Measurements from ENCODE around the gene PARD3B.

PARD3B gene

DNA sequence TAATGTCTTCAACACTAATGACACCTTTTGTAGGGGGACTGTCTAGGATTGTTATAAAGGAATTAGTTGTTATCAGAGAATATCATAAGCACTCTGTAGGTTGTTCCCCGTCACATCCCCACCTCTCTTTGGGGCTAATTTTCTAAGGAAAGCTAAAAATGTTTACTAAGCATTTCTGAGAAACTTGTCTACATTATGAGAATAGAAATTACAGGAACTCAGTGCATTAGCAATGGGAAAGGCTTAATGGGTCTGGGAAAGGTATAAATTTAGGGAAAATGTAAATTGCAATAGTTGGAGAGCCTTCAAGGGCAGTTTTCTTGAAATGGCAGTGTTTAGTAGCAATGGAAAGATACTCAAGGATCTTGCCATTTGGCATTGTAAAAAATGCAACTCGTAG is 879.8 kb downstream of the PARD3B start:
- 100% methylated on average over 1 of the region's 2 CpGs for WGBS (ENCODE audit: insufficient coverage)
- Histone ChIP-seq H3K36me3 (ENCODE audit: control insufficient read depth in 4 of 4, insufficient read depth in 4 of 4, low read length in 3 of 4) (no peaks in the 10 kb centered on the region), H3K27me3 (replicated peaks in 2 of 5; ENCODE audit: control insufficient read depth in 4 of 5, insufficient read depth in 5 of 5, low read length in 4 of 5) (no peaks in the 10 kb centered on the region), H3K4me1 (ENCODE audit: control extremely low read depth in 1 of 4, control insufficient read depth in 4 of 4, insufficient read depth in 4 of 4, low read length in 3 of 4) (no peaks in the 10 kb centered on the region), H3K4me3 (ENCODE audit: control insufficient read depth in 1 of 7, extremely low read depth in 1 of 7, insufficient read depth in 4 of 7, low read depth in 2 of 7, low read length in 6 of 7) (no peak overlapping the region), H3K9me3 (ENCODE audit: control extremely low read depth in 1 of 5, control insufficient read depth in 4 of 5, insufficient read depth in 2 of 5, low read depth in 1 of 5, low read length in 4 of 5) (no peaks in the 10 kb centered on the region), H3K27ac (ENCODE audit: insufficient read depth in 1 of 2, low read depth in 1 of 2, low read length in 2 of 2, poor library complexity in 1 of 2, severe bottlenecking in 2 of 2) (no peak overlapping the region)
- no peak for DNase-seq
- ChIA-PET POLR2A (no interaction called here), CTCF (no interaction called here)

GRCh38 chr2:205427112-205427511 is 881.8 kb downstream of the PARD3B start:
- no peaks in the 10 kb centered on the region for H3K4me1 ChIP-seq (ENCODE audit: control extremely low read depth in 1 of 4, control insufficient read depth in 4 of 4, insufficient read depth in 4 of 4, low read length in 3 of 4)
- 88% methylated on average over 1 of the region's 3 CpGs for WGBS (ENCODE audit: insufficient coverage)
- H3K27ac ChIP-seq (ENCODE audit: insufficient read depth in 1 of 2, low read depth in 1 of 2, low read length in 2 of 2, poor library complexity in 1 of 2, severe bottlenecking in 2 of 2) = no peak overlapping the region
- no peak for DNase-seq
- CTCF ChIA-PET = no interaction called here
- no peaks in the 10 kb centered on the region for H3K36me3 ChIP-seq (ENCODE audit: control insufficient read depth in 4 of 4, insufficient read depth in 4 of 4, low read length in 3 of 4)
- no peak overlapping the region for H3K4me3 ChIP-seq (ENCODE audit: control insufficient read depth in 1 of 7, extremely low read depth in 1 of 7, insufficient read depth in 4 of 7, low read depth in 2 of 7, low read length in 6 of 7)
- no peaks in the 10 kb centered on the region for H3K27me3 ChIP-seq (replicated peaks in 2 of 5; ENCODE audit: control insufficient read depth in 4 of 5, insufficient read depth in 5 of 5, low read length in 4 of 5)
- POLR2A ChIA-PET = no interaction called here
- H3K9me3 ChIP-seq (ENCODE audit: control extremely low read depth in 1 of 5, control insufficient read depth in 4 of 5, insufficient read depth in 2 of 5, low read depth in 1 of 5, low read length in 4 of 5) = no peaks in the 10 kb centered on the region

DNA sequence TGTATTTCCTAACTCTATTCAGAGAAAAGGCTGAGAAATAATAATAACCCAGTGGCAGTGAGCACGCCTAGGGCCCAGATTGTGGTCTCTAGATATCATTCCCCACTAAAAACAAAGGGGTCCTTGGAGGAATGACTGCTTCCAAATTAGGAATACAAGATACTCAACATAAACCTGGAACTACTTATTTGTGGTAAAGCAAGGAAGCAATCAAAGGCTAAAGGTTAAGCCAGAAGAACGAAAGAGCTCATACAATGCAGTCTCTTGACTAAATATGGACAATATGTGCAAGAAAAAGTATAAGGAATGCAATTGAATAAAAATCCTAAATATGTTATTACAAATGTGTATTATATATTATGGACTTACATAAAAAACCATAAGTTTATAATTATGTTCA is 883.5 kb downstream of the PARD3B start:
- ChIA-PET POLR2A (no interaction called here), CTCF (no interaction called here)
- no CpG with 5 or more reads among the region's 2 CpGs for WGBS (ENCODE audit: insufficient coverage)

DNA sequence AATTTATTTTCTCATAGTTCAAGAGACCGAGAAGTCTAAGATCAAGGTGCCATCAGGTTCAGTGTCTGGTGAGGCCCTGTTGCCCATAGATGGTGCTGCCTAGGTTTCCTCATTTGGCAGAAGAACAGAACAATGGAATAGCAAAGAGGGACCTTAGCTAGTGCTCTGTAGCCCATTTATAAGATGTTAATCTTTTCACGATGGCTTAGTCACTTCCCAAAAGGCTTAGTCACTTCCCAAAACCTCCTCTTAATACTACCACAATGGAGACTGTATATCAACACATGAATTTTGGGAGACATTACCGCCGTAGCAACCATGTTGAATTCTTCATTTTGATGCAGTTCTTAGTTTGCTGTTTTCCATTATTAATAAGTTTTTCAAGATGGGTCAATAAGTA is 890.7 kb downstream of the PARD3B start:
- Histone ChIP-seq H3K27me3 (replicated peaks in 2 of 5; ENCODE audit: control insufficient read depth in 4 of 5, insufficient read depth in 5 of 5, low read length in 4 of 5) (no peaks in the 10 kb centered on the region), H3K27ac (ENCODE audit: insufficient read depth in 1 of 2, low read depth in 1 of 2, low read length in 2 of 2, poor library complexity in 1 of 2, severe bottlenecking in 2 of 2) (no peak overlapping the region), H3K4me1 (ENCODE audit: control extremely low read depth in 1 of 4, control insufficient read depth in 4 of 4, insufficient read depth in 4 of 4, low read length in 3 of 4) (no peaks in the 10 kb centered on the region), H3K36me3 (ENCODE audit: control insufficient read depth in 4 of 4, insufficient read depth in 4 of 4, low read length in 3 of 4) (no peaks in the 10 kb centered on the region), H3K9me3 (ENCODE audit: control extremely low read depth in 1 of 5, control insufficient read depth in 4 of 5, insufficient read depth in 2 of 5, low read depth in 1 of 5, low read length in 4 of 5) (peaks cover 0 to 2% (median 0%) of the 10 kb centered on the region in 5 experiments), H3K4me3 (ENCODE audit: control insufficient read depth in 1 of 7, extremely low read depth in 1 of 7, insufficient read depth in 4 of 7, low read depth in 2 of 7, low read length in 6 of 7) (no peak overlapping the region)
- CTCF ChIA-PET = no interaction called here
- no peak for DNase-seq
- POLR2A ChIA-PET = no interaction called here
- WGBS (ENCODE audit: insufficient coverage) = 100% methylated on average over 2 of the region's 4 CpGs

More for the DNA sequence above, 883.5 kb downstream of the PARD3B start:
- no peak overlapping the region for H3K27ac ChIP-seq (ENCODE audit: insufficient read depth in 1 of 2, low read depth in 1 of 2, low read length in 2 of 2, poor library complexity in 1 of 2, severe bottlenecking in 2 of 2)
- H3K27me3 ChIP-seq (replicated peaks in 2 of 5; ENCODE audit: control insufficient read depth in 4 of 5, insufficient read depth in 5 of 5, low read length in 4 of 5) = no peaks in the 10 kb centered on the region
- no peaks in the 10 kb centered on the region for H3K36me3 ChIP-seq (ENCODE audit: control insufficient read depth in 4 of 4, insufficient read depth in 4 of 4, low read length in 3 of 4)
- H3K9me3 ChIP-seq (ENCODE audit: control extremely low read depth in 1 of 5, control insufficient read depth in 4 of 5, insufficient read depth in 2 of 5, low read depth in 1 of 5, low read length in 4 of 5) = no peaks in the 10 kb centered on the region
- H3K4me3 ChIP-seq (ENCODE audit: control insufficient read depth in 1 of 7, extremely low read depth in 1 of 7, insufficient read depth in 4 of 7, low read depth in 2 of 7, low read length in 6 of 7) = no peak overlapping the region
- DNase-seq = no peak
- H3K4me1 ChIP-seq (ENCODE audit: control extremely low read depth in 1 of 4, control insufficient read depth in 4 of 4, insufficient read depth in 4 of 4, low read length in 3 of 4) = no peaks in the 10 kb centered on the region

DNA sequence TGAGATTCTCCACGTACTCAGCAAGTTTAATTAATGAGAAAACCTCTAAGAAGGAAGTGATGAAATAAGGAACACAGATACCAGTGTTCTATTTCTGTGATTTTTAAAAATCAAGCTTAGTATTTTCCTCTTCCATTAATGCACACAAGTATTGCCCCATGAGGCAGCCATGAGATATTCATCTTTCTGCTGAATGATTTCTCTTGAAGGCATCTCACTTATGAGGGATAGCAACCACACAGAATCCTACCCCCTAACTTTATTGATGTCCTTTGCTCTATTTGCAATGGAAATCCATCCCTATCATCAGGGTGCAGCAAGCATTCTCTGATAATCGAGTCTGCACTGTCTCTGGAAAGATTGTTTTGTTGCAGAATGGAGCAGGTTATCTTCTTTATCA is 893.0 kb downstream of the PARD3B start:
- CTCF ChIA-PET = no interaction called here

DNA sequence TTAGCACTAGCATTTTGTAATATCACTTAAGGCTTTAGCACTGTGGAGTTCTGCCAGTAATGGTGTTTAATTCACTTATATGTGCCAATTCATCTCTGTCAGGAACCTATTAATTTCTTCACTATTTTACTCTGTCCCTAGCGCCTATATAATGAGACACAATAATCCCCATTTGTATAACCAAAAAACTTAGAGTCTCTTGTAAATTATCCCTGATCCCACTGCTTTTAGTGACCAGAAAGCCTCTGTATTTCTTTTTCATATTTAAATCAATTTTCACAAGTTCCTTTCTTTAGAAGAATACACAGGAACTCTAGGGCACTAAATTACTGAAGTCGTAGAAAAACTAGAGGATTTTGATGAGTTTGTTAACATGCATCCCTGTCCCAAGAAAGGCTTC is 894.3 kb downstream of the PARD3B start:
- ChIA-PET POLR2A (no interaction called here), CTCF (no interaction called here)
- Histone ChIP-seq H3K9me3 (ENCODE audit: control extremely low read depth in 1 of 5, control insufficient read depth in 4 of 5, insufficient read depth in 2 of 5, low read depth in 1 of 5, low read length in 4 of 5) (peaks cover 0 to 8% (median 0%) of the 10 kb centered on the region in 5 experiments), H3K4me3 (ENCODE audit: control insufficient read depth in 1 of 7, extremely low read depth in 1 of 7, insufficient read depth in 4 of 7, low read depth in 2 of 7, low read length in 6 of 7) (no peak overlapping the region), H3K27me3 (replicated peaks in 2 of 5; ENCODE audit: control insufficient read depth in 4 of 5, insufficient read depth in 5 of 5, low read length in 4 of 5) (no peaks in the 10 kb centered on the region), H3K36me3 (ENCODE audit: control insufficient read depth in 4 of 4, insufficient read depth in 4 of 4, low read length in 3 of 4) (no peaks in the 10 kb centered on the region), H3K27ac (ENCODE audit: insufficient read depth in 1 of 2, low read depth in 1 of 2, low read length in 2 of 2, poor library complexity in 1 of 2, severe bottlenecking in 2 of 2) (no peak overlapping the region), H3K4me1 (ENCODE audit: control extremely low read depth in 1 of 4, control insufficient read depth in 4 of 4, insufficient read depth in 4 of 4, low read length in 3 of 4) (no peaks in the 10 kb centered on the region)
- 100% methylated on average over 1 of the region's 2 CpGs for WGBS (ENCODE audit: insufficient coverage)
- no peak for DNase-seq

More for the DNA sequence above, 893.0 kb downstream of the PARD3B start:
- no CpG with 5 or more reads among the region's 2 CpGs for WGBS (ENCODE audit: insufficient coverage)
- no peak overlapping the region for H3K4me3 ChIP-seq (ENCODE audit: control insufficient read depth in 1 of 7, extremely low read depth in 1 of 7, insufficient read depth in 4 of 7, low read depth in 2 of 7, low read length in 6 of 7)
- H3K27me3 ChIP-seq (replicated peaks in 2 of 5; ENCODE audit: control insufficient read depth in 4 of 5, insufficient read depth in 5 of 5, low read length in 4 of 5) = no peaks in the 10 kb centered on the region
- peaks cover 0 to 2% (median 0%) of the 10 kb centered on the region in 5 experiments for H3K9me3 ChIP-seq (ENCODE audit: control extremely low read depth in 1 of 5, control insufficient read depth in 4 of 5, insufficient read depth in 2 of 5, low read depth in 1 of 5, low read length in 4 of 5)
- POLR2A ChIA-PET = no interaction called here
- no peak for DNase-seq
- H3K36me3 ChIP-seq (ENCODE audit: control insufficient read depth in 4 of 4, insufficient read depth in 4 of 4, low read length in 3 of 4) = no peaks in the 10 kb centered on the region
- H3K27ac ChIP-seq (ENCODE audit: insufficient read depth in 1 of 2, low read depth in 1 of 2, low read length in 2 of 2, poor library complexity in 1 of 2, severe bottlenecking in 2 of 2) = no peak overlapping the region
- no peaks in the 10 kb centered on the region for H3K4me1 ChIP-seq (ENCODE audit: control extremely low read depth in 1 of 4, control insufficient read depth in 4 of 4, insufficient read depth in 4 of 4, low read length in 3 of 4)

DNA sequence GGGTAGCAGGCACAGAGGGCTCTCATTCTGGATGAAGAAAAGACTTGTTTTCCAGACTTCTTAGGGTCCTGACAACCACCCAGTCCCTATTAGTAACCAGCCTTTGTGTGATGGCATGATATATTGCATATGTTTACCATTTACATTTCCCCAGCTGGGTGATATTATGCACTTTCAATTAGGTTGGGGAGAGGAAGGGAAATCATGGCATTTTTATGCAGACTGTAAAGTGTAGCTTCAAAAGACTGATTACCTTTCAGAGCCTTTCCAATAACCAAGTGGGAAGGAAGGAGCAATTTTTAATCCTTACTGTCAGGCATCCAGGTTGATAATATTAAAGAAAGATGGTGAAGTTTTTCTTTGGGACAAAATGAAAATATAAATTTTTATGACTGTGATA is 896.2 kb downstream of the PARD3B start:
- no peaks in the 10 kb centered on the region for H3K27me3 ChIP-seq (replicated peaks in 2 of 5; ENCODE audit: control insufficient read depth in 4 of 5, insufficient read depth in 5 of 5, low read length in 4 of 5)
- ChIA-PET POLR2A (no interaction called here), CTCF (no interaction called here)
- no peak overlapping the region for H3K27ac ChIP-seq (ENCODE audit: insufficient read depth in 1 of 2, low read depth in 1 of 2, low read length in 2 of 2, poor library complexity in 1 of 2, severe bottlenecking in 2 of 2)
- H3K9me3 ChIP-seq (ENCODE audit: control extremely low read depth in 1 of 5, control insufficient read depth in 4 of 5, insufficient read depth in 2 of 5, low read depth in 1 of 5, low read length in 4 of 5) = peaks cover 0 to 6% (median 0%) of the 10 kb centered on the region in 5 experiments
- H3K4me1 ChIP-seq (ENCODE audit: control extremely low read depth in 1 of 4, control insufficient read depth in 4 of 4, insufficient read depth in 4 of 4, low read length in 3 of 4) = no peaks in the 10 kb centered on the region
- no peak overlapping the region for H3K4me3 ChIP-seq (ENCODE audit: control insufficient read depth in 1 of 7, extremely low read depth in 1 of 7, insufficient read depth in 4 of 7, low read depth in 2 of 7, low read length in 6 of 7)
- no peak for DNase-seq
- no peaks in the 10 kb centered on the region for H3K36me3 ChIP-seq (ENCODE audit: control insufficient read depth in 4 of 4, insufficient read depth in 4 of 4, low read length in 3 of 4)

DNA sequence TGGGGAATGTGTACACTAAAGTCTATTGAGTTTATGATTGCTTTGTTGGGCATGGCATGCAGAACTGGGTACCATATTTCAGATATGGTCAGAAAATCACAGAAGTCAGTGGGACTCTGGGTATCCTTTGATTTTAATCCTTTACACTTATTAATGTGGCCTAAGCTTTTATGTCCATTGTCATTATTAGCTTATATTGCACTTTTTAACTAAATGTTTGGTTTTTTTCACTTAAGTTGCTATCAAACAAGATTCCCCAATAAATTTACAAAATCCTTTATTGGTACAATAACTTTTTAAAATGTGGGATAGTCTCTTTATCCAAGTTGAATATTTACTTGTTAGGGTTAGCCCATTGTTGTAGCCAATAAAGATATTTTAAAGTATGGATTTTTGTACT is 902.9 kb downstream of the PARD3B start:
- Histone ChIP-seq H3K36me3 (ENCODE audit: control insufficient read depth in 4 of 4, insufficient read depth in 4 of 4, low read length in 3 of 4) (no peaks in the 10 kb centered on the region), H3K27me3 (replicated peaks in 2 of 5; ENCODE audit: control insufficient read depth in 4 of 5, insufficient read depth in 5 of 5, low read length in 4 of 5) (no peaks in the 10 kb centered on the region), H3K4me1 (ENCODE audit: control extremely low read depth in 1 of 4, control insufficient read depth in 4 of 4, insufficient read depth in 4 of 4, low read length in 3 of 4) (no peaks in the 10 kb centered on the region), H3K9me3 (ENCODE audit: control extremely low read depth in 1 of 5, control insufficient read depth in 4 of 5, insufficient read depth in 2 of 5, low read depth in 1 of 5, low read length in 4 of 5) (peaks cover 0 to 6% (median 0%) of the 10 kb centered on the region in 5 experiments), H3K27ac (ENCODE audit: insufficient read depth in 1 of 2, low read depth in 1 of 2, low read length in 2 of 2, poor library complexity in 1 of 2, severe bottlenecking in 2 of 2) (no peak overlapping the region), H3K4me3 (ENCODE audit: control insufficient read depth in 1 of 7, extremely low read depth in 1 of 7, insufficient read depth in 4 of 7, low read depth in 2 of 7, low read length in 6 of 7) (no peak overlapping the region)
- POLR2A ChIA-PET = no interaction called here
- no peak for DNase-seq
- CTCF ChIA-PET = no interaction called here
